Measurements from ENCODE around the gene SDS.

DNA sequence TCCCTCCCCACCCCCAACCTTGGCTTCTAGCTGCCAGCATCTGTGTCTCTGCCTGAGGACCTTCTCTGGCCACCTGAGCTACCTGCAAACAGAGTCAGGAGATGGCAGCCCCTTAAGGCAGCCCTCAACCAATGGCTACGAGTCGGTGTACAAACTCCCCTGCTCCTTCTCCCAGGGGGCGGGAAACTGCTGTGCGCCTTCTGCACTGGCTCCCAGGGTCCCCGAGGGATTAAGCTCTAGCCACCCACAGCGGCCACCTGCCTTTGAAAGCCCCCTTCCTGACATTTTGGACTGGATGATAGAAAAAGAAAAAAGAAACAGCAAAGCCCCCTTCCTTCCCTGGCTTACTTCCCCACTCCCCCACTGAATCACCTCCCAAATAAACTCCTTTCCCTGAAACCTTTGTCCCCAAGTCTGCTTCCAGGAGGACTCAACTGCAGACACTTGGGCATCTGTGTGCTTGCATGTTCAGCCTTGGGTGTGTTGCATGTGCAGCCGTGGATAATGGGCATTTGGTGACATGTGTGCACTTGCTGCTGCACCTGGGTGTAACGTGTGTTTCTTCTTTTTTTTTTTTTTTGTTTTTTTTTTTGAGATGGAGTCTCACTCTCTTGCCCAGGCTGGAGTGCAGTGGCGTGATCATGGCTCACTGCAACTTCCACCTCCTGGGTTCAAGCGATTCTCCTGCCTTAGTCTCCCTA lies 6.0 kb downstream of the SDS start:
- TF ChIP-seq, protein P1, sequence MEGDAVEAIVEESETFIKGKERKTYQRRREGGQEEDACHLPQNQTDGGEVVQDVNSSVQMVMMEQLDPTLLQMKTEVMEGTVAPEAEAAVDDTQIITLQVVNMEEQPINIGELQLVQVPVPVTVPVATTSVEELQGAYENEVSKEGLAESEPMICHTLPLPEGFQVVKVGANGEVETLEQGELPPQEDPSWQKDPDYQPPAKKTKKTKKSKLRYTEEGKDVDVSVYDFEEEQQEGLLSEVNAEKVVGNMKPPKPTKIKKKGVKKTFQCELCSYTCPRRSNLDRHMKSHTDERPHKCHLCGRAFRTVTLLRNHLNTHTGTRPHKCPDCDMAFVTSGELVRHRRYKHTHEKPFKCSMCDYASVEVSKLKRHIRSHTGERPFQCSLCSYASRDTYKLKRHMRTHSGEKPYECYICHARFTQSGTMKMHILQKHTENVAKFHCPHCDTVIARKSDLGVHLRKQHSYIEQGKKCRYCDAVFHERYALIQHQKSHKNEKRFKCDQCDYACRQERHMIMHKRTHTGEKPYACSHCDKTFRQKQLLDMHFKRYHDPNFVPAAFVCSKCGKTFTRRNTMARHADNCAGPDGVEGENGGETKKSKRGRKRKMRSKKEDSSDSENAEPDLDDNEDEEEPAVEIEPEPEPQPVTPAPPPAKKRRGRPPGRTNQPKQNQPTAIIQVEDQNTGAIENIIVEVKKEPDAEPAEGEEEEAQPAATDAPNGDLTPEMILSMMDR (IDR thresholded peaks at IDR 0.05): no peak
- no peak for TF ChIP-seq ZFX (IDR thresholded peaks at IDR 0.05; ENCODE audit: borderline replicate concordance)

Measured in 22Rv1 (cell line).